GM19099 (cell line): ENCODE data around the gene TTLL5.

Source experiments
- POLR2A ChIP-seq: IDR thresholded peaks from 3 replicates; pipeline ENCODE4 v1.6.1; 2011; ENCODE audit warnings: low read depth; ENCODE audit not compliant: insufficient read length; ENCODE audit errors: extremely low read depth

The TTLL5 gene

DNA sequence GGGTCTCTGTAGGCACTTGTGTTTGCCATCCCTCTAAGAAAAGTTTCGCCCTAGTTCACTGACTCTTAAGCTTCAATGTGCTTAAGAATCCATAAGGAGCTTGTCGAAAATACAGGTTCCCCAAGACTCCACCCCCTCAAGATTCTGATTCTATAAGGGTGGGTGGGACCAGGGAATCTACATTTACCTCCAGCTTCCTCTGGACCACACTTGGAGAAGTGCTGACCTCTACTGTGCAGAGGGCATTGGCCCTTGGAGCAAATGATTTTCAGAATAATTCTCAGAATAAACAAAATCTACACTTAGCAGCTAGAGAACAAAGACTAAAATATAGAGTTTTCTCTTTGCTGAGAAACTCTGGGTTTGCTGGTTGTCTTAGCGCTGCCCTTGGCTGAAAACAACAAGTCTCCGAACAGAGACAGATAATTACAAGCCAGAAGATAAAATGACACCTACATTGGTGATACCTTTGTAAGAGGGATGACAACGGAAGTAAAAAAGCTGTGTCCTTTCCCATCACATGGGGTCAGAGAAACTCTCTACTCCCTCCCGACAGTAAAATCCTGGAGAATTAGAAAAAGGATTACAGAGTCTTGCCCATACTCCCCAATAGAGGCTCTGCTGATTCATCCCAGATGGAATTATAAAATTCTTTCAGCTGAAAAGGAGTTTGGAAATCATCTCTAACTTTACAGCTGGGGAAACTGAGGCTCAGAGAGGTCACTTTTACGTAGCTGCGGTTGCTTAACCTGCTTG, 316.0 kb downstream of the TTLL5 start:
- no peak for TF ChIP-seq POLR2A

- TF ChIP-seq POLR2A: no peak
Observed at GRCh38 chr14:75977582-75977943, 316.5 kb downstream of the TTLL5 start.

DNA sequence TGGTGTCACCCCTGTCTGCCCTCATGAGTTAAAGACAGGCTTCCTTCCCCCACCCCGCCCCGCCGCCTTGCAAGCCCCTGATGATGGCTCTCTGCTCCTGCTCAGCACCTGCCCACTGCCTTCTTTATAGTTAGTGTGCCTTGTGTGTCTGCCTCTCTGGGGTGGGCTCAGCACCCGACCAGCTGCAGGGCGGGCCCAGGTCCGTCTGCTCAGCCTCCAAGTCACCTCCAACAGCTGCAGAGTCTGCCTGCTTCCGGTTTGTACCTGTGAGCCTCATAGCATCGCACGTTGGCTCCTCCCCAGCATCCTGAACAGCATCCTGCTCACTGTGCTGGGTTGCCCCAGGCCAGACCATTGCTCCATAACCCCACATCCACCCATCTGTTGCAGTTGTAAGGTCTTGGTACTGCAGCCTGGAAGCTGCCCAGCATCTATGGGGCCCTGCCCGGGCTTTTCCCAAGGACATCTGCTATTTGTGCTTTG, 317.2 kb downstream of the TTLL5 start:
- peak; percentile 34 for TF ChIP-seq POLR2A

DNA sequence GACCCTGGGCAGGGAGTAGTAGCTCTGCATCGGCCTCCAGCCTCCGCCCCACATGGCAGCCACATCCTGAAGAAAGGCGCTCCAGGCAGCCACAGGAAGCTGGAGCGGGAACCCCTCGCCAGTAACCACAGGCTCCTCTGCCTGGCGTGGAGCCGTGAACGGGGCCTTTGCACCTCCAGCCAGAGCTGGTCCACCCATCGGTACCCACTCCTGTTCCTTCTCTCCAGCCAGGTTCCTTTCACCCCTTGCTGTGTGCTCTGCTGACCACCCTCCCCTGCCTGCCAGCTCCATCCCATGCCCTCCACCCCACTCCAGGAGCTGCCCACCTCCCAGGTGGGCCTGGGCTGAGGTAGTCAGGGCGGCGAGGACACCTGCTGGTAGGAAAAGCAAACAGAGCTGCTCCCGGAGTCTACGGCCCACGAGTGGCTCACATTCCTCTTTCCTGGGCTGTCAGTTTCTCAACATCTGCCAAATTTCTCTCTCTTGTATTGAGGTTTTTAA, 318.1 kb downstream of the TTLL5 start:
- no peak for TF ChIP-seq POLR2A

DNA sequence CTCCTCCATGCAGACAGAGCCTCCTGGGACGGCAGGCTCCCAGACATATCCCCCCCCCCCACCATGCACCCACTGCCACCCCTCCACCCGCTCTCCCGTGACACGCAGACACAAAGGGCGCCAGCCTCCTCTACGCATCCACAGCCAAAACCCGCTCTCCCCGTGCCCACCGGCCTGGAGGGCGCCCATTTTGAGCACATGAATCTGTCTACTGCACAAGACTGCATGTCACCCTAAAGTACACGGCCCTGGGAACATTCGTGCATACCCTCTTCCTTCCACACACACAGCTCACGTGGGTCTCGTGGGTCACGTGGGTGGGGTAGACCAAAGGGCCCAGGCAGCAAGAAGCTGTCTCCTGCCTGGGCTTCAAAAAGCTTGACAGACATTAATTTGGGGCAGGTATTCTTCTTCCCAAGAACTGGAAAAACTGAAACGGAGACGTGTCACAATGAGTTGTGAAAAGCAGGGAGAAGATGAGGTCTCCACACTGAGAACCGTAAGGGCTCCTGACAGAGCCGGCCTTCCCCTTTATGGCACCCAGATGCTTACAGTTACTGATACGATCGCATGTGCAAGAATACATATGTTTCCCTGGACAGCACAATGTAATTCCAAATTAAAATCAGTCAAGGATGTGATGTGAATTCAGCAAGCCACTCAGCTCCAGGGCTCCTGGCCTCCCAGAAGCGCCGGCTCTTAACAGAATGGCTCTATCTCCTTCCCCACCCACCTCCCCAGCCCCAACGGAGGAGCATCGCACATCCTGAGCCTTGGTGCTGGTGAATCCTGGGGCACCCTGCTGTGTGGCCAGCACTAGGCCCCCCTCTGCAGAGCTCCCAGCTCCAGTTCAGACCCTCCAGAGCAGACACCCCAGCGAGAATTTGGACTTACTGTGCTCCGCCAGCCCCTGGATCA, 318.9 kb downstream of the TTLL5 start:
- TF ChIP-seq POLR2A: no peak

GRCh38 chr14:75980856-75981255, 319.8 kb downstream of the TTLL5 start:
- TF ChIP-seq POLR2A: no peak

GRCh38 chr14:75981426-75982265, 320.6 kb downstream of the TTLL5 start, which contains the start of gene TGFB3:
TSS of gene TGFB3 (minus strand) at chr14:75981995. CDS start at chr14:75980893, 1,102 bp downstream.
- TF ChIP-seq POLR2A: no peak

DNA sequence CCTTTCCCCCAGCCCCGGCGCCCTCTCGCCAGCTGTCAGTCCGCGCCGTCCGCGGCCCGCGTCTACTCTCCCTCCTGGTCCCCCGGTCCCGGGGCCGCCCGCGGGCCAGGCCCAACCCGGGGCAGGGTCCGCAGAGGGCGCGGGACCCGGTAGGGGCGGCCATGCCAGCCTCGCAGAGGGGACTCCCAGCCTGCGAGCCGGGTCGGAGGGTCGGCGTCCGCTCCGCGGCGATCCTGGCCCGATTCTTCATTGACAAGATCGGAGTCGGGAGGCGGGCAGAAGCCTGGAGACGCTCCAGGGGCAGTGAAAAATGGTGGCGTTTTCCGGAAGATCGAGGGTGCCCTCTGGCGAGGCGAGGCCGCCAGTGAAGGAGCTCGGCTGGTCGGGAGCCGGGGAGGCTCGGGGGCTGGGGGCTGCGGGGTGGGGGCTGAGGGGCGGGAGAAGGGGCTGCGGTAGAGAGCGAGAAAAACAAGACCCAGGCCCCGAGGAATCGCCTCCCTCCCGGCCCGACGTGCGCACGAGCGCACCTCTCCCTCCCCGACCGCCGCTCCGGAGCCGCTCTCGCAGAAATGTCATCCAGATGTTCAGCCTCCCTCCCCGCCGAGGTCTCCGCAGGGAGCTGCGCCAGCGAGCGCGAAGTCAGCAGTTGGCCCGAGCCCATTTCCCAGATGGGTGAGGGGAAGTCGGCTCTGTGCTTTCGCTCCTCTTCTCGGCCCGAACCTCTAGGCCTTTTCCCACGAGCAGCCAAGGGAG, 321.4 kb downstream of the TTLL5 start:
- TF ChIP-seq POLR2A: no peak

- no peak for TF ChIP-seq POLR2A
Observed at GRCh38 chr14:75983019-75983358, 321.9 kb downstream of the TTLL5 start.

DNA sequence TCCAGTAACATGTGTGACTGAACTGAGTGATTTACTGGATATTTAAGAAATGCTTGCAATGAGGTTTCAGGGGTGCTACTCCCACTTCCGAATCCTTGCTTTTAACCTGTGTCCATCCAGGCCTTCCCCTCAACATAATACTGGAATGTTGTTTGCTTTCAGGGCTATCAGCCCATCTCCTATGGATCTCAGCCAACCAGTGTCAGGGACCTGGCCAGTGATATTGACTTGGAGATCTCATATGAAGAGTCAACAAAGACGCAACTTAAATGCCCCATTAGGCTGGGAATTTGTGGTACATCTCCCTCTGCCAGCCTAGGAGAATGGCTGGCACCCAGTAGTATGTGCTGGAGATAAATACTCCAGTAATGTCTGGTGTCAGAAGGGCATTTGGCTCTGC, 323.6 kb downstream of the TTLL5 start:
- no peak for TF ChIP-seq POLR2A

DNA sequence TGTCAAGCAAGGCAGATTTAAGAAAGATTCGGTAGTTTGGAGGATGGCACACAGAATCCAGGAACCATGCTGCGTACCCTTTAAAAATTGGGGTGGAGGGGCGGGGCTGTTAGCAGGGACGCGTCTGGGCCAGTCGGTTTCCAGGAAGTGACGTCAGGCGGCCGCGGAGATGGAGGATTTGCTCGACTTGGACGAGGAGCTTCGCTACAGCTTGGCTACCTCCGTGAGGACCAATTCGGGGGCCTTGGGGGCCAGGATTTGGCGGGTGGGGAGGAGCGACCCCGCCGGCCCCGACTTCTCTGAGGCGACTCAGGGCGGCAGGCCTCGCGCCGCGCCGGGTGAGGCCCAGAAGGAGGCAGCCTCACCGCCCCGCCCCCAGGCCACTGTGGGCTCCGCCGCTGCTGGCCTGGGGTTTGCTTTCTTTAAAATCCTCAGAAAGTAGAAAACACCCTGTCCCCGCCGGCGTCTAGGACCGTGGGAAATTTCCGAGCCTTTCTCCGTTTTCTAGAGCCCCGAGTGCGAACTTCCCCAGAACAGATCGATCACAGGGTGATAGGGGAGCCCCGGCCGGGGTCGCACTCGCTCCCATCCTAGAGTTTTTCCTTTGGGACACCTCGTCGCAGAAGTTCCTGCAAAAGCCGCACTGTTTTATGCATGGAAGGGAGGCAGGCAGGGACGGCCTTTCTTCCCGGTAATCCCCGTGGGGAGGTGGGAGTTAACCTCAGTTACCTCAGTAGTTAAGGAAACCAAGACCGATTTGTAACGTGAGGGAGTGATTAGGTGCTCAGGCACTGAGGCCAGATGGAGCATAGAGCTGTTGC, 324.8 kb downstream of the TTLL5 start, which contains the start of gene IFT43:
Gene IFT43, plus strand, starts transcription at position 146 of the 821 bp plus-strand sequence. Its CDS starts 24 bp downstream, at position 170.
- TF ChIP-seq POLR2A: no peak

- TF ChIP-seq POLR2A: no peak
Observed at GRCh38 chr14:75986439-75986765, 325.4 kb downstream of the TTLL5 start.
